Astrocyte (in vitro differentiated cells and primary cell): ENCODE data around the gene BPIFB6. TPM values are rescaled to one million over a fixed set of nuclear protein-coding genes. Genes with fewer than 3 reads are reported as not detected.

Experiments used
- DNase-seq: peaks from one replicate; pipeline ENCODE4 v3.0.0-alpha.2; 2010; ENCODE audit warnings: low read depth
- FAIRE-seq: peaks from 2 replicates; lab custom pipeline; 2011; peaks lifted over from hg19 to GRCh38; lab: Jason Lieb, UNC
- H2AFZ ChIP-seq: 2 replicates; pipeline ENCODE4 v1.6.0; 2012; ENCODE audit warnings: low read depth, low read length, inconsistent platforms
- H3K27ac ChIP-seq: 2 replicates; pipeline ENCODE4 v1.5.1; 2011; ENCODE audit warnings: low read depth, low read length, inconsistent platforms
- H3K27me3 ChIP-seq: 2 replicates; pipeline ENCODE4 v1.6.0; 2011; ENCODE audit warnings: low read length, inconsistent platforms; ENCODE audit not compliant: insufficient read depth
- H3K36me3 ChIP-seq: 2 replicates; pipeline ENCODE4 v1.5.1; 2011; ENCODE audit warnings: low read length, inconsistent platforms; ENCODE audit not compliant: insufficient read depth
- H3K4me1 ChIP-seq: 2 replicates; pipeline ENCODE4 v1.5.1; 2011; ENCODE audit warnings: low read length, inconsistent platforms; ENCODE audit not compliant: insufficient read depth
- H3K4me2 ChIP-seq: 2 replicates; pipeline ENCODE4 v1.6.0; 2012; ENCODE audit warnings: low read length, inconsistent platforms
- H3K4me3 ChIP-seq: 2 replicates; pipeline ENCODE4 v1.5.1; 2011; ENCODE audit warnings: low read depth, mild to moderate bottlenecking, low read length, inconsistent platforms; ENCODE audit not compliant: insufficient read depth
- H3K79me2 ChIP-seq: 2 replicates; pipeline ENCODE4 v1.6.0; 2012; ENCODE audit warnings: mild to moderate bottlenecking, low read length, inconsistent platforms; ENCODE audit not compliant: insufficient read depth
- H3K9ac ChIP-seq: 2 replicates; pipeline ENCODE4 v1.6.0; 2012; ENCODE audit warnings: mild to moderate bottlenecking, low read length, inconsistent platforms
- H3K9me3 ChIP-seq: 2 replicates; pipeline ENCODE4 v1.5.1; 2012; ENCODE audit warnings: low read depth, mild to moderate bottlenecking, low read length, inconsistent platforms; ENCODE audit not compliant: insufficient read depth
- H4K20me1 ChIP-seq: 2 replicates; pipeline ENCODE4 v1.6.0; 2012; ENCODE audit warnings: low read length, inconsistent platforms; ENCODE audit not compliant: insufficient read depth
- H3K27ac Mint-ChIP-seq: one replicate; pipeline ENCODE4 v1.8.0; 2021; ENCODE audit warnings: mild to moderate bottlenecking, mixed read lengths; ENCODE audit not compliant: unreplicated experiment
- H3K27me3 Mint-ChIP-seq: one replicate; pipeline ENCODE4 v1.8.0; 2021; ENCODE audit warnings: low read depth, mixed read lengths; ENCODE audit not compliant: unreplicated experiment
- H3K36me3 Mint-ChIP-seq: one replicate; pipeline ENCODE4 v1.8.0; 2021; ENCODE audit warnings: low read depth, mixed read lengths; ENCODE audit not compliant: unreplicated experiment
- H3K4me1 Mint-ChIP-seq: one replicate; pipeline ENCODE4 v1.8.0; 2021; ENCODE audit warnings: low read depth, mixed read lengths; ENCODE audit not compliant: unreplicated experiment
- H3K4me3 Mint-ChIP-seq: one replicate; pipeline ENCODE4 v1.8.0; 2021; ENCODE audit warnings: mild to moderate bottlenecking, moderate library complexity, mixed read lengths; ENCODE audit not compliant: unreplicated experiment
- H3K9me3 Mint-ChIP-seq: one replicate; pipeline ENCODE4 v1.8.0; 2021; ENCODE audit warnings: mild to moderate bottlenecking, mixed read lengths; ENCODE audit not compliant: unreplicated experiment
- EZH2 ChIP-seq: IDR thresholded peaks from 2 replicates; pipeline ENCODE4 v1.6.1; 2012; ENCODE audit warnings: mild to moderate bottlenecking, low read length, inconsistent platforms; ENCODE audit not compliant: insufficient read depth
- total RNA-seq: library from RNA; stranded (reverse); gene quantifications from 2 replicates; pipeline ENCODE4 v1.2.1, GENCODE V29; 2021
- TF ChIP-seq, protein P1 (sequence below): IDR thresholded peaks from 2 replicates; pipeline ENCODE4 v1.5.1; 2011; ENCODE audit warnings: low read depth, mild to moderate bottlenecking, inconsistent platforms, low read length, moderate library complexity; ENCODE audit not compliant: insufficient read depth

Gene BPIFB6
- total RNA-seq, 1 donor from 2014 or later = not detected

DNA sequence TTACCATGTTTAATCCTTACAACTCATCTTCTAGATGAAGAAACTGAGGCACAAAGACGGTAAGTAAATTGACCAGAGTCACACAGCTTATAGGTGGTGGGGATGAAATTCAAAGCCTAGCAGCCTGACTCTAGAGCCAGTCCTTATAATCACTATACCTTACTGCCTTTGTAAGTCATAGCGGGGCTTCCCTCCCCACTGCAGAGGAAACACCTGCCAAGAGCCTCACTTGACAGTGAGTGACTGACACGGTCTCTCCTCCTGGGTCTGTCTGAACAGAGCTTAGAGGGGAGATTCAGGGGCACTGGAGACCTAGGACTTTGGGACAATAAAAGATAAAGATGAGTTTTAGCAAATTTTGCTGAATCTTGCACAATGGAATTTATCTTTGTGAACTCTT, 40.1 kb upstream of the BPIFB6 start:
- H3K4me3 Mint-ChIP-seq = no peak overlapping the region
- no peaks in the 10 kb centered on the region for H3K4me1 ChIP-seq
- H3K27me3 ChIP-seq = no peaks in the 10 kb centered on the region
- H3K4me1 Mint-ChIP-seq = no peaks in the 10 kb centered on the region
- no peak overlapping the region for H3K4me3 ChIP-seq
- no peaks in the 10 kb centered on the region for H3K36me3 Mint-ChIP-seq
- peaks cover 11% of the 10 kb centered on the region for H3K9me3 Mint-ChIP-seq
- no peaks in the 10 kb centered on the region for H3K9me3 ChIP-seq
- peaks cover 5% of the 10 kb centered on the region for H3K27me3 Mint-ChIP-seq
- H4K20me1 ChIP-seq = no peaks in the 10 kb centered on the region
- no peak for FAIRE-seq
- H3K36me3 ChIP-seq = no peaks in the 10 kb centered on the region
- no peak overlapping the region for H3K27ac ChIP-seq
- no peak overlapping the region for H2AFZ ChIP-seq
- H3K27ac Mint-ChIP-seq = no peak overlapping the region
- no peaks in the 10 kb centered on the region for H3K79me2 ChIP-seq
- TF ChIP-seq EZH2 = no peak
- TF ChIP-seq, protein P1, sequence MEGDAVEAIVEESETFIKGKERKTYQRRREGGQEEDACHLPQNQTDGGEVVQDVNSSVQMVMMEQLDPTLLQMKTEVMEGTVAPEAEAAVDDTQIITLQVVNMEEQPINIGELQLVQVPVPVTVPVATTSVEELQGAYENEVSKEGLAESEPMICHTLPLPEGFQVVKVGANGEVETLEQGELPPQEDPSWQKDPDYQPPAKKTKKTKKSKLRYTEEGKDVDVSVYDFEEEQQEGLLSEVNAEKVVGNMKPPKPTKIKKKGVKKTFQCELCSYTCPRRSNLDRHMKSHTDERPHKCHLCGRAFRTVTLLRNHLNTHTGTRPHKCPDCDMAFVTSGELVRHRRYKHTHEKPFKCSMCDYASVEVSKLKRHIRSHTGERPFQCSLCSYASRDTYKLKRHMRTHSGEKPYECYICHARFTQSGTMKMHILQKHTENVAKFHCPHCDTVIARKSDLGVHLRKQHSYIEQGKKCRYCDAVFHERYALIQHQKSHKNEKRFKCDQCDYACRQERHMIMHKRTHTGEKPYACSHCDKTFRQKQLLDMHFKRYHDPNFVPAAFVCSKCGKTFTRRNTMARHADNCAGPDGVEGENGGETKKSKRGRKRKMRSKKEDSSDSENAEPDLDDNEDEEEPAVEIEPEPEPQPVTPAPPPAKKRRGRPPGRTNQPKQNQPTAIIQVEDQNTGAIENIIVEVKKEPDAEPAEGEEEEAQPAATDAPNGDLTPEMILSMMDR = no peak
- H3K4me2 ChIP-seq = no peak overlapping the region
- DNase-seq = no peak
- H3K9ac ChIP-seq = no peak overlapping the region

DNA sequence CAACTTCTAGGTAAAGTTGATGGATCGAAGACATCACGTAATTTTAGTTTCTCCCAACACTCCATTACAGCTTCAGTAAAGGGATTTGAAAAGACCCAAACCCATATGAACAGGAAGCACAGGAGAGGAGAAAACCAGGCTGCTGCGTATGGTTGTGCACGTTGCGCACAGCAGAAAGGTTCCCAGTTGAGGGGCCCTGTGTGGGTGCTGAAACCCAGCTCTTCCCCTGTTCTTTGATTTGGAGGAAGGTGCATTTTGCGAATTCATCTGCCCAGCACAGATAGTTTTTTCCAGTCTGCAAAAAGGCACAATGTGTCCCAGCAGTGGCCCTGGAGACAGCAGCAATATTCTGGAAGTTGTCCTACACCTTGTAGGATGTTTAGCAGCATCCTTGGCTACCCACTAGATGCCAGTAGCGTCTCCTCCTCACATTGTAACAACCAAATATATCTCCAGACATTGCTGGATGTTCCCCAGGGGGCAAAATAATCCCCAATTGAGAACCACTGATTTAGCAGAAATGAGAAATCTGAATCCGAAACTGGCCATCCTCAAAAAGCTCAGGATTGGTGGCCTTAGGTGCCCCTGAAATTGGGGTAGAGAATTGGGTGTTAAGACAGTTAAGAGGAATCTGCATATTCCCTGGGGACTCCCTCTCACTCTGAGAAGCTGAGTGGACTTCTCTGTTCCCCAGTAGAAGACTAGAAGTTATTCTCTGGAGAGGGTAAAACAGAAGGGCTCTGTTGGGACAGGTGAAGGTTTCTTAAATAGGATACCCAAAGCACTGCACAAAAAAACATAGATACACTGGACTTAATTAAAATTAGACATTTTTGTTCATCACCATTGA, 39.4 kb upstream of the BPIFB6 start:
- no peaks in the 10 kb centered on the region for H3K79me2 ChIP-seq

More for the DNA sequence above, 39.4 kb upstream of the BPIFB6 start:
- H3K27ac ChIP-seq = no peak overlapping the region
- TF ChIP-seq EZH2 = no peak
- TF ChIP-seq, protein P1 = no peak
- H4K20me1 ChIP-seq = no peaks in the 10 kb centered on the region
- DNase-seq (no peak), FAIRE-seq (no peak)
- H3K9ac ChIP-seq = no peak overlapping the region
- no peaks in the 10 kb centered on the region for H3K36me3 ChIP-seq
- no peak overlapping the region for H3K4me3 Mint-ChIP-seq
- H3K9me3 Mint-ChIP-seq = peaks cover 11% of the 10 kb centered on the region
- H3K4me2 ChIP-seq = no peak overlapping the region
- no peaks in the 10 kb centered on the region for H3K36me3 Mint-ChIP-seq
- no peak overlapping the region for H3K4me3 ChIP-seq
- H3K27ac Mint-ChIP-seq = no peak overlapping the region
- no peaks in the 10 kb centered on the region for H3K4me1 Mint-ChIP-seq
- H3K4me1 ChIP-seq = no peaks in the 10 kb centered on the region
- H2AFZ ChIP-seq = no peak overlapping the region
- no peaks in the 10 kb centered on the region for H3K27me3 ChIP-seq
- no peaks in the 10 kb centered on the region for H3K9me3 ChIP-seq
- peaks cover 9% of the 10 kb centered on the region for H3K27me3 Mint-ChIP-seq
